HEK293T (cell line): Measurements from ENCODE around the gene RB1.

Source experiments
- CTCF ChIA-PET: fragments of 350-600 bp; formaldehyde crosslinking; extraction: SDS; loops from one replicate; lab custom pipeline; 2021; ENCODE audit warnings: antibody characterized with exemption, inconsistent platforms; lab: Yijun Ruan, JAX
- POLR2A ChIA-PET: fragments of 350-600 bp; formaldehyde crosslinking; extraction: SDS; loops from one replicate; lab custom pipeline; 2020; ENCODE audit warnings: antibody characterized with exemption, inconsistent platforms; lab: Yijun Ruan, JAX
- DNase-seq: peaks from one replicate; pipeline ENCODE4 v3.0.0; 2012; ENCODE audit warnings: mixed read lengths; ENCODE audit errors: extremely low spot score
- ARNT ChIP-seq: fragments of 450-650 bp; IDR thresholded peaks from 2 replicates; pipeline ENCODE4 v1.6.1; 2017; ENCODE audit warnings: mild to moderate bottlenecking
- BHLHE40 ChIP-seq: fragments of 450-650 bp; IDR thresholded peaks from 2 replicates; pipeline ENCODE4 v1.6.1; 2016; ENCODE audit warnings: mild to moderate bottlenecking, moderate library complexity, borderline replicate concordance
- CTBP1 ChIP-seq: fragments of 450-650 bp; IDR thresholded peaks from 2 replicates; pipeline ENCODE4 v1.6.1; 2016; ENCODE audit warnings: borderline replicate concordance
- ELF4 ChIP-seq: fragments of 450-650 bp; IDR thresholded peaks from 2 replicates; pipeline ENCODE4 v1.6.1; 2017; ENCODE audit warnings: antibody characterized with exemption
- FOXA1 ChIP-seq: fragments of 450-650 bp; IDR thresholded peaks from 2 replicates; pipeline ENCODE4 v1.6.1; 2016; ENCODE audit warnings: mild to moderate bottlenecking
- FOXK2 ChIP-seq: fragments of 450-650 bp; IDR thresholded peaks from 2 replicates; pipeline ENCODE4 v1.6.1; 2016; ENCODE audit warnings: mild to moderate bottlenecking
- FOXM1 ChIP-seq: fragments of 450-650 bp; IDR thresholded peaks from 2 replicates; pipeline ENCODE4 v1.6.1; 2017; ENCODE audit warnings: mild to moderate bottlenecking, borderline replicate concordance
- HDGF ChIP-seq: fragments of 450-650 bp; IDR thresholded peaks from 2 replicates; pipeline ENCODE4 v1.6.1; 2017; ENCODE audit warnings: antibody characterized with exemption, borderline replicate concordance
- L3MBTL2 ChIP-seq: fragments of 450-650 bp; conservative IDR thresholded peaks from 2 replicates; pipeline ENCODE4 v1.6.1; 2016; ENCODE audit warnings: mild to moderate bottlenecking
- LEF1 ChIP-seq: fragments of 450-650 bp; IDR thresholded peaks from 2 replicates; pipeline ENCODE4 v1.6.1; 2017; ENCODE audit warnings: mild to moderate bottlenecking, borderline replicate concordance
- NFRKB ChIP-seq: fragments of 450-650 bp; IDR thresholded peaks from 2 replicates; pipeline ENCODE4 v1.6.1; 2016; ENCODE audit warnings: mild to moderate bottlenecking, moderate library complexity
- PKNOX1 ChIP-seq: fragments of 450-650 bp; IDR thresholded peaks from 2 replicates; pipeline ENCODE4 v1.6.1; 2016
- SP1 ChIP-seq: fragments of 450-650 bp; IDR thresholded peaks from 2 replicates; pipeline ENCODE4 v1.6.1; 2017
- SUZ12 ChIP-seq: fragments of 450-650 bp; IDR thresholded peaks from 2 replicates; pipeline ENCODE4 v1.6.1; 2016; ENCODE audit warnings: mild to moderate bottlenecking
- TARDBP ChIP-seq: fragments of 450-650 bp; IDR thresholded peaks from 2 replicates; pipeline ENCODE4 v1.6.1; 2016
- ZNF384 ChIP-seq: fragments of 450-650 bp; IDR thresholded peaks from 2 replicates; pipeline ENCODE4 v1.6.1; 2016

RB1 gene

GRCh38 chr13:48316826-48317510 lies 13.4 kb downstream of the RB1 start:
- CTCF ChIA-PET, result no interaction called here
- POLR2A ChIA-PET, result no interaction called here
- DNase-seq, result no peak
- TF ChIP-seq L3MBTL2, result no peak
- no peak for TF ChIP-seq FOXK2

- TF ChIP-seq FOXA1 (no peak), FOXM1 (no peak), FOXK2 (no peak), BHLHE40 (no peak), SP1 (no peak), ZNF384 (no peak), CTBP1 (no peak), TARDBP (no peak), NFRKB (no peak), ARNT (no peak), L3MBTL2 (no peak), PKNOX1 (no peak)
- POLR2A ChIA-PET, result no interaction called here
- DNase-seq, result no peak
- CTCF ChIA-PET, result no interaction called here
Measured at GRCh38 chr13:48317511-48318376, 14.2 kb downstream of the RB1 start.

- CTCF ChIA-PET, result no interaction called here
- POLR2A ChIA-PET, result no interaction called here
- TF ChIP-seq L3MBTL2 (no peak), LEF1 (no peak), SUZ12 (no peak), SP1 (no peak), ELF4 (no peak), PKNOX1 (no peak), BHLHE40 (no peak), ARNT (no peak), NFRKB (no peak), FOXK2 (no peak), CTBP1 (no peak), ZNF384 (no peak), HDGF (no peak), TARDBP (no peak), FOXA1 (no peak), FOXM1 (no peak)
- DNase-seq, result no peak
Measured at GRCh38 chr13:48318377-48318811, 14.8 kb downstream of the RB1 start.

DNA sequence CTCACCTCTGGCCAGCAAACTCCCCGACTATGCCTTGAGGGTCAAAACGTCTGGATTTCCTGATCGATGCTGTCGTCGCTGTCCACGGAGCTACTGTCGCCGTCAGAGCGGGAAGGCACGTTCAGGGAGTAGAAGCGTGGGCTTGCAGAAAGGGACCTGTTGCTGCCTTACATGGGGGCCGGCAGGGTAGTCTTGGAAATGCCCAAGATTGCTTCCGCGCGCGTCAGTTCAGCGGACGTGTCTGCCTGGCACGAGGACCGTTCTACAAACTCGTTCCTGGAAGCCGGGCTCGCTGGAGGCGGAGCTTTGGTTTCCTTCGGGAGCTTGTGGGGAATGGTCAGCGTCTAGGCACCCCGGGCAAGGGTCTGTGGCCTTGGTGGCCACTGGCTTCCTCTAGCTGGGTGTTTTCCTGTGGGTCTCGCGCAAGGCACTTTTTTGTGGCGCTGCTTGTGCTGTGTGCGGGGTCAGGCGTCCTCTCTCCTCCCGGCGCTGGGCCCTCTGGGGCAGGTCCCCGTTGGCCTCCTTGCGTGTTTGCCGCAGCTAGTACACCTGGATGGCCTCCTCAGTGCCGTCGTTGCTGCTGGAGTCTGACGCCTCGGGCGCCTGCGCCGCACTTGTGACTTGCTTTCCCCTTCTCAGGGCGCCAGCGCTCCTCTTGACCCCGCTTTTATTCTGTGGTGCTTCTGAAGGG lies 15.4 kb downstream of the RB1 start:
- TF ChIP-seq SP1 (no peak), TARDBP (no peak), LEF1 (no peak), FOXA1 (no peak), FOXK2 (no peak), BHLHE40 (no peak), ELF4 (no peak), ARNT (no peak), ZNF384 (no peak), FOXM1 (no peak), L3MBTL2 (no peak), CTBP1 (no peak), HDGF (no peak), NFRKB (no peak), PKNOX1 (no peak), SUZ12 (no peak)
- no peak for DNase-seq
- CTCF ChIA-PET, result no interaction called here
- POLR2A ChIA-PET, result no interaction called here

- no peak for TF ChIP-seq FOXA1
- TF ChIP-seq NFRKB, result no peak
- no peak for TF ChIP-seq TARDBP
- no peak for TF ChIP-seq SUZ12
- TF ChIP-seq FOXM1, result no peak
- no peak for TF ChIP-seq BHLHE40
- TF ChIP-seq CTBP1, result no peak
- TF ChIP-seq ELF4, result no peak
- no peak for TF ChIP-seq HDGF
- TF ChIP-seq ARNT, result no peak
- no peak for TF ChIP-seq ZNF384
- DNase-seq, result no peak
- CTCF ChIA-PET, result no interaction called here
- POLR2A ChIA-PET, result no interaction called here
Measured at GRCh38 chr13:48319531-48320398, 16.2 kb downstream of the RB1 start.
